ENCODE data around the gene LCK.

DNA sequence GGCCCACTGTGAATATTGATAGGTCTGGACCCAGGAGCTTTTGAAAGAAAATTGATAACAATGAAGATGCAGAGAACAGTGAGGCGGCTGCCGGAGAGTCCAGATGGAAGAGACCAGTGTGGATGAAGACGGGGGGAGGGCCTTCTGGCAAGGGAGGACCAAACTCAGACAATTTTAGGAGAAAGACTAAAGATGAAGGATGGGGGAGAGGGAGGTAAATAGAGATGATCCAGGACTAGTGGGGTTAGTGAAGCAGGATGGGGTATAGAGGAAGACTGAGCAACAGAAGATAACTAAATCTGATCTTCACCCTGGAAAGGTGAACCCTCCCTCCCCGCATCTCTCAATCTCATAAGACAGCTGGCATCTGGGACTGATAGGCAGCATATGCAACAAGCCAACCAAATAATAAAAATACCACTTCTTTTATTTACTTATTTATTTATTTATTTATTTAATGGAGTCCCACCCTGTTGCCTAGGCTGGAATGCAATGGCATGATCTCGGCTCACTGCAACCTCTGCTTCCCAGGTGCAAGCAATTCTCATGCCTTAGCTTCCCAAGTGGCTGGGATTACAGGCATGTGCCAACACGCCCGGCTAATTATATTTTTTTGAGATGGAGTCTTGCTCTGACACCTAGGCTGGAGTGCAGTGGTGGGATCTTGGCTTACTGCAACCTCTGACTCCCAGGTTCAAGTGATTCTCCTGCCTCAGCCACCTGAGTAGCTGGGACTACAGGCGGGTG is 18.3 kb upstream of the LCK start:
- TF ChIP-seq POLR2A (IDR thresholded peaks at IDR 0.05) (no peak), CTCF (IDR thresholded peaks at IDR 0.05) (no peak), EP300 (IDR thresholded peaks at IDR 0.05) (no peak)
